Measurements from ENCODE around the gene ANKRD44. TPM values are rescaled to one million over a fixed set of nuclear protein-coding genes. Genes with fewer than 3 reads are reported as not detected.
"Not testable (repeated sequence)": the region's sequence is repeated elsewhere in the genome, so short reads cannot be mapped to it uniquely, and the experiment has no call there.

The ANKRD44 gene
- total and polyA plus RNA-seq, 12 donors = 1.1 to 20.1 (median 6.9) TPM

DNA sequence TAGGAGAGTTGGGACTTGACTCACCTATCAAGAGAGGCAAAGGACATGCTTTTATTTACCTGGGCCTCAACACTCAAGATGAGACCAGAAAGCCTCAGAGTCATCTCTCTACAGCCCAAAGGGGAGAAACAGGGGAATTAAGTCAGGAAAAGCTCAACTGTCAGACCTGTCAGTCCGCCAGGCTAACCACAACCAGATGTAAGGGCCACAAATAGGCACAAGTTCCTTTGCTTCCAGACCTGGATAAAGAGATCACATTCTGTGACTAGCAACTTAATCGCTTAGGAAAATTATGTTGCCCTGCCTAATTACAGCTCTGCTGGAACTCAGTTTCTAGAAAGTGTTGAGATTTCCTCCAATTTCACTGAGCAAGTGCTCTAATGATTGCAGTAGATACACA, 67.9 kb downstream of the ANKRD44 start:
- Histone ChIP-seq H3K27me3 (no peaks in the 10 kb centered on the region), H3K36me3 (no peaks in the 10 kb centered on the region), H3K4me3 (no peak overlapping the region), H3K4me1 (peaks cover 0 to 70% (median 4%) of the 10 kb centered on the region in 9 donors), H3K9me3 (no peaks in the 10 kb centered on the region), H3K27ac (no peak overlapping the region)
- no peak for ATAC-seq
- intact Hi-C loops (cut with DNase I) = loop anchor here in 1 of 10 donors (10.0 kb wide), 1 partner anchor 62 kb away; no protein-coding TSS in a partner anchor
- DNase-seq = no peak
- TF ChIP-seq, protein P1, sequence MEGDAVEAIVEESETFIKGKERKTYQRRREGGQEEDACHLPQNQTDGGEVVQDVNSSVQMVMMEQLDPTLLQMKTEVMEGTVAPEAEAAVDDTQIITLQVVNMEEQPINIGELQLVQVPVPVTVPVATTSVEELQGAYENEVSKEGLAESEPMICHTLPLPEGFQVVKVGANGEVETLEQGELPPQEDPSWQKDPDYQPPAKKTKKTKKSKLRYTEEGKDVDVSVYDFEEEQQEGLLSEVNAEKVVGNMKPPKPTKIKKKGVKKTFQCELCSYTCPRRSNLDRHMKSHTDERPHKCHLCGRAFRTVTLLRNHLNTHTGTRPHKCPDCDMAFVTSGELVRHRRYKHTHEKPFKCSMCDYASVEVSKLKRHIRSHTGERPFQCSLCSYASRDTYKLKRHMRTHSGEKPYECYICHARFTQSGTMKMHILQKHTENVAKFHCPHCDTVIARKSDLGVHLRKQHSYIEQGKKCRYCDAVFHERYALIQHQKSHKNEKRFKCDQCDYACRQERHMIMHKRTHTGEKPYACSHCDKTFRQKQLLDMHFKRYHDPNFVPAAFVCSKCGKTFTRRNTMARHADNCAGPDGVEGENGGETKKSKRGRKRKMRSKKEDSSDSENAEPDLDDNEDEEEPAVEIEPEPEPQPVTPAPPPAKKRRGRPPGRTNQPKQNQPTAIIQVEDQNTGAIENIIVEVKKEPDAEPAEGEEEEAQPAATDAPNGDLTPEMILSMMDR (IDR thresholded peaks at IDR 0.05) = no peak
- WGBS, 2 donors = 95 to 97% methylated on average over 2 of the region's 2 CpGs

- ATAC-seq (no peak), DNase-seq (no peak)
- TF ChIP-seq, protein P1 (IDR thresholded peaks at IDR 0.05) = no peak
- Histone ChIP-seq H3K27ac (peak overlapping the region in 1 of 10 donors; percentile 17), H3K27me3 (no peaks in the 10 kb centered on the region), H3K9me3 (no peaks in the 10 kb centered on the region), H3K4me3 (no peak overlapping the region), H3K36me3 (no peaks in the 10 kb centered on the region), H3K4me1 (peaks cover 0 to 79% (median 4%) of the 10 kb centered on the region in 9 donors)
- intact Hi-C loops (cut with DNase I) = loop anchor here in 1 of 10 donors (10.0 kb wide), 1 partner anchor 63 kb away; no protein-coding TSS in a partner anchor
Measured at GRCh38 chr2:197241596-197241995, 69.0 kb downstream of the ANKRD44 start.

- no peak overlapping the region for H3K4me3 ChIP-seq
- H3K9me3 ChIP-seq = no peaks in the 10 kb centered on the region
- TF ChIP-seq, protein P1 (IDR thresholded peaks at IDR 0.05) = no peak
- H3K4me1 ChIP-seq = peaks cover 0 to 84% (median 4%) of the 10 kb centered on the region in 9 donors
- no peaks in the 10 kb centered on the region for H3K36me3 ChIP-seq
- ATAC-seq (no peak), DNase-seq (no peak)
- intact Hi-C loops (cut with DNase I) = loop anchor here in 1 of 10 donors (10.0 kb wide), 1 partner anchor 64 kb away; no protein-coding TSS in a partner anchor
- WGBS, 2 donors = 42 to 97% methylated on average over 1 of the region's 1 CpG
- no peaks in the 10 kb centered on the region for H3K27me3 ChIP-seq
- H3K27ac ChIP-seq = peak overlapping the region in 1 of 10 donors; percentile 84
Measured at GRCh38 chr2:197241153-197241552, 69.4 kb downstream of the ANKRD44 start.

DNA sequence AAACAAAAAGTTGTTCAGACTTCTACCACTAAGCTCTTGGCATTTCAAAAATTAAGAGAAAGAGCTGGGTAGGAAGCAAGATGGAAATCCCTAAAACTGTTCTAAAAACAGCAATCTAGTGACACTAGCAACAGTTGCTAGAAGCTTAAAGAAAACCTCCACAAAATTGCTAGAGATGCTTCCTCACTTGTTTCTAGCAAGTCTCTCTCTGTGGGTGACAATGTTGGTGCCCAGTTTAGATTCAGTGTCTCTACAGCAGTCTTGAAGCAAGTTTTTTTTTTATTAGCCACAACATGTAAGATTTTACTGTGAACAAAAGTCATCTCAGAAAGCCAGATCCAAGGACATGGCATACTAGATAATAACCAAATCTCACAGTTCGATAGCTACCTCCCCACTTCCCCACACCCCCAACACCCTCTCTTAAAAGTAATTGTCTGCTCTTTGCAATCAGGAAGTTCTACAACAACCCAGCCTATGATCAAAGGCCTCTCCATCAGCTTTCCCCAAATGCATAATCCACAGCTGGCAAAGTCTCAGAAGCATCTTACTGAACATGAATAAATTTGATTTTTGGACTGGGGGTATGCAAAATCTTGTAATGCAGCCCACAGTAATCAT, 70.0 kb downstream of the ANKRD44 start:
- intact Hi-C loops (cut with DNase I) = loop anchor here in 1 of 10 donors (10.0 kb wide), 1 partner anchor 64 kb away; no protein-coding TSS in a partner anchor
- Histone ChIP-seq H3K36me3 (no peaks in the 10 kb centered on the region), H3K27ac (peak overlapping the region in 1 of 10 donors; percentile 84), H3K9me3 (no peaks in the 10 kb centered on the region), H3K4me3 (no peak overlapping the region), H3K4me1 (peaks cover 0 to 84% (median 4%) of the 10 kb centered on the region in 9 donors), H3K27me3 (no peaks in the 10 kb centered on the region)
- ATAC-seq (no peak), DNase-seq (no peak)
- 56 to 64% methylated on average over 1 of the region's 1 CpG for WGBS, 2 donors
- TF ChIP-seq, protein P1 (IDR thresholded peaks at IDR 0.05) = no peak

DNA sequence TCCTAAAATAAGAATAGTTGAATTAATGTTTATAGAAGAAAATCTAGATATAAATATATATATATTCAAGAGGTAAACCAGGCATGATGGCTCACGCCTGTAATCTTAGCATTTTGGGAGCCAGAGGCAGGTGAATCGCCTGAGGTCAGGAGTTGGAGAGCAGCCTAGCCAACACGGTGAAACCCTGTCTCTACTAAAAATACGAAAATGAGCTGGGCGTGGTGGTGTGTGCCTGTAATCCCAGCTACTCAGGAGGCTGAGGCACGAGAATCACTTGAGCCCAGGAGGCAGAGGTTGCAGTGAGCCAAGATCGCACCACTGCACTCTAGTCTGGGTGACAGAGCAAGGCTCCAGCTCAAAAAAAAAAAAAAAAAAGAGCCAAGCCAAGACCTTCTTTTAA, 70.6 kb downstream of the ANKRD44 start:
- Histone ChIP-seq H3K4me3 (peak overlapping the region in 1 of 10 donors; percentile 31), H3K27ac (peak overlapping the region in 1 of 10 donors; percentile 84), H3K4me1 (peaks cover 0 to 84% (median 4%) of the 10 kb centered on the region in 9 donors)
- not testable (repeated sequence) for DNase-seq, H3K9me3 ChIP-seq, H3K36me3 ChIP-seq, ATAC-seq, H3K27me3 ChIP-seq
- intact Hi-C loops (cut with DNase I) = loop anchor here in 1 of 10 donors (10.0 kb wide), 1 partner anchor 65 kb away; no protein-coding TSS in a partner anchor
- 84 to 87% methylated on average over 7 of the region's 7 CpGs for WGBS, 2 donors
